ENCODE data around the gene MAST3. TPM values are rescaled to one million over a fixed set of nuclear protein-coding genes. Genes with fewer than 3 reads are reported as not detected.

MAST3 gene
- total RNA-seq, 1 experiment from 2014 or later = 4.1 TPM

DNA sequence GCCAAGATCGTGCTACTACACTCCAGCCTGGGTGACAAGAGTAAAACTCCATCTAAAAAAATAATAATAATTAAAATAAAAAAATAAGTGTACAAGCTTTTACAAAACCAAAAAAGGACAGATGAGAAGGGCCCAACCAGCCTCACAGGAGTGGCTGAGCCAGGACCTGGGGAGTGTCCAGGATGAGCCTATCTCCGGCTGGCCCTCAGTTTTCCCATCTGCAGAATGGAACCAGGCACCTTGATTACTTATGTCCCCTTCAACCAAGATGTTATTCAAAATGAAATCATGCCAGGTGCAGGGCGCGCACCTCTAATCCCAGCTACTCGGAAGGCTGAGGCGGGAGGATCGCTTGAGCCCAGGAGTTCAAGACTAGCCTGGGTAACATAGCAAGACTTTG lies 66.5 kb downstream of the MAST3 start:
- DNase-seq (ENCODE audit: unreplicated experiment) = no peak
- Mint-ChIP-seq H3K36me3 (ENCODE audit: insufficient read depth, unreplicated experiment) (peaks cover 77% of the 10 kb centered on the region), H3K4me3 (ENCODE audit: unreplicated experiment) (no peak overlapping the region), H3K4me1 (ENCODE audit: insufficient read depth, unreplicated experiment) (peaks cover 5% of the 10 kb centered on the region), H3K27ac (ENCODE audit: low read depth, unreplicated experiment) (no peak overlapping the region), H3K27me3 (ENCODE audit: insufficient read depth, unreplicated experiment) (no peaks in the 10 kb centered on the region), H3K9me3 (ENCODE audit: unreplicated experiment) (no peaks in the 10 kb centered on the region)
- ChIA-PET CTCF (interaction anchor here (0.6 to 1.5 kb wide), 6 partner anchors 10 to 165 kb away, joined by 3 to 6 read pairs (median 4); partner anchors contain the start of gene ARRDC2), POLR2A (interaction anchor here (1.4 to 1.6 kb wide), 2 partner anchors 10 to 28 kb away, joined by 3 to 8 read pairs; partner anchors contain the start of gene MPV17L2)
- TF ChIP-seq, protein P1, sequence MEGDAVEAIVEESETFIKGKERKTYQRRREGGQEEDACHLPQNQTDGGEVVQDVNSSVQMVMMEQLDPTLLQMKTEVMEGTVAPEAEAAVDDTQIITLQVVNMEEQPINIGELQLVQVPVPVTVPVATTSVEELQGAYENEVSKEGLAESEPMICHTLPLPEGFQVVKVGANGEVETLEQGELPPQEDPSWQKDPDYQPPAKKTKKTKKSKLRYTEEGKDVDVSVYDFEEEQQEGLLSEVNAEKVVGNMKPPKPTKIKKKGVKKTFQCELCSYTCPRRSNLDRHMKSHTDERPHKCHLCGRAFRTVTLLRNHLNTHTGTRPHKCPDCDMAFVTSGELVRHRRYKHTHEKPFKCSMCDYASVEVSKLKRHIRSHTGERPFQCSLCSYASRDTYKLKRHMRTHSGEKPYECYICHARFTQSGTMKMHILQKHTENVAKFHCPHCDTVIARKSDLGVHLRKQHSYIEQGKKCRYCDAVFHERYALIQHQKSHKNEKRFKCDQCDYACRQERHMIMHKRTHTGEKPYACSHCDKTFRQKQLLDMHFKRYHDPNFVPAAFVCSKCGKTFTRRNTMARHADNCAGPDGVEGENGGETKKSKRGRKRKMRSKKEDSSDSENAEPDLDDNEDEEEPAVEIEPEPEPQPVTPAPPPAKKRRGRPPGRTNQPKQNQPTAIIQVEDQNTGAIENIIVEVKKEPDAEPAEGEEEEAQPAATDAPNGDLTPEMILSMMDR (IDR thresholded peaks at IDR 0.05; ENCODE audit: unreplicated experiment) = no peak
- intact Hi-C loops (cut with micrococcal nuclease) = no loop called here
- BruUV-seq (replicated peaks) = no TSS peak

DNA sequence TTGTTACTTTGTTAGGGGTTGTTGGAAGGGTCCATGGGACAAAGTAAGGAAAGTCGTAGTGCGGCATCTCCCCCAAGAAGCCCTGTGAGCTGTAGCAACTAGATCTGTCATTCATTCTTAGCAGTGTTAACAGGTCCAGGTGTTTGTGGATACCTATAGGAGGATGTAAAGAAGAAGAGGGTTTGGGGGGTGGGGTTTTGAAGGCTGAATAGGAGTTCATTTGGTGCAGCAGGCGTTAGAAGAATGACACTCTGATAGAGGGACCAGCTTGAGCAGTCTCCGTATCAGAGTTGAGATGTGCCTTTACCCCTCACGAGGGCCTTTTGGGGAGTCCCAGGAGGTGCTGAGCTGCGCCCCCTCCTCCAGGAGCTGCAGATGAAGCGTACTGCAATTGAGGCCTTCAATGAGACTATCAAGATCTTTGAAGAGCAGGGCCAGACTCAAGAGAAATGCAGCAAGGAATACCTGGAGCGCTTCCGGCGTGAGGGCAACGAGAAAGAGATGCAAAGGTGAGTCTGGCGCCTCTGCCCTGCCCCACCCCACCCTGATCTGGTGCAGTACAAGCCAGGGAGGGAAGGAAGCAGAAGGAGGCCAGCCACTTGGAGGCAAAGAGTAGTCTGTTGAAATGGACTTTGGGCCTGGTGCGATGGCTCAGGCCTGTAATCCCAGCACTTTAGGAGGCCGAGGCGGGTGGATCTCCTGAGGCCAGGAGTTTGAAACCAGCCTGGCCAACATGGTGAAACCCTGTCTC lies 68.4 kb downstream of the MAST3 start:
- intact Hi-C loops (cut with micrococcal nuclease) = no loop called here
- no peaks in the 10 kb centered on the region for H3K4me1 Mint-ChIP-seq (ENCODE audit: insufficient read depth, unreplicated experiment)
- no peak overlapping the region for H3K4me3 Mint-ChIP-seq (ENCODE audit: unreplicated experiment)
- no peaks in the 10 kb centered on the region for H3K27me3 Mint-ChIP-seq (ENCODE audit: insufficient read depth, unreplicated experiment)
- no peak for DNase-seq (ENCODE audit: unreplicated experiment)
- CTCF ChIA-PET = interaction anchor here (0.6 to 2.5 kb wide), 3 partner anchors 53 to 200 kb away, joined by 4 to 9 read pairs (median 6); no protein-coding TSS in a partner anchor
- H3K9me3 Mint-ChIP-seq (ENCODE audit: unreplicated experiment) = no peaks in the 10 kb centered on the region
- no TSS peak for BruUV-seq (replicated peaks)
- no peak overlapping the region for H3K27ac Mint-ChIP-seq (ENCODE audit: low read depth, unreplicated experiment)
- TF ChIP-seq, protein P1 (IDR thresholded peaks at IDR 0.05; ENCODE audit: unreplicated experiment) = no peak
- H3K36me3 Mint-ChIP-seq (ENCODE audit: insufficient read depth, unreplicated experiment) = peaks cover 87% of the 10 kb centered on the region
- POLR2A ChIA-PET = no interaction called here

DNA sequence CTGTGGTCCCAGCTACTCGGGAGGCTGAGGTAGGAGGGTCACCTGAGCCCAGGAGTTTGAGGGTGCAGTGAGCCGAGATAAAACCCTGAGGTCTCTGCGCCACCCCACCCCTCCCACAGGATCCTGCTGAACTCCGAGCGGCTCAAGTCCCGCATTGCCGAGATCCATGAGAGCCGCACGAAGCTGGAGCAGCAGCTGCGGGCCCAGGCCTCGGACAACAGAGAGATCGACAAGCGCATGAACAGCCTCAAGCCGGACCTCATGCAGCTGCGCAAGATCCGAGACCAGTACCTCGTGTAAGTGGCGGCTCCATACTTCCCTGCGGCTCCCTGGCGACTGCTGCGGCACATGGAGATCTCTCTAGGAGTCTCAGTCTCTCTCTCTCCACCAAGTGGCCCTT lies 69.4 kb downstream of the MAST3 start:
- TF ChIP-seq, protein P1 (IDR thresholded peaks at IDR 0.05; ENCODE audit: unreplicated experiment) = no peak
- intact Hi-C loops (cut with micrococcal nuclease) = no loop called here
- ChIA-PET CTCF (interaction anchor here (0.6 to 2.5 kb wide), 10 partner anchors 9 to 199 kb away, joined by 3 to 9 read pairs (median 4); no protein-coding TSS in a partner anchor), POLR2A (interaction anchor here (0.5 to 0.9 kb wide), 2 partner anchors 26 to 1140 kb away, joined by 3 read pairs; partner anchors contain the start of gene MPV17L2)
- H3K9me3 Mint-ChIP-seq (ENCODE audit: unreplicated experiment) = no peaks in the 10 kb centered on the region
- peaks cover 92% of the 10 kb centered on the region for H3K36me3 Mint-ChIP-seq (ENCODE audit: insufficient read depth, unreplicated experiment)
- BruUV-seq (replicated peaks) = no TSS peak
- no peak for DNase-seq (ENCODE audit: unreplicated experiment)
- H3K4me3 Mint-ChIP-seq (ENCODE audit: unreplicated experiment) = no peak overlapping the region
- H3K4me1 Mint-ChIP-seq (ENCODE audit: insufficient read depth, unreplicated experiment) = no peaks in the 10 kb centered on the region
- H3K27me3 Mint-ChIP-seq (ENCODE audit: insufficient read depth, unreplicated experiment) = no peaks in the 10 kb centered on the region
- no peak overlapping the region for H3K27ac Mint-ChIP-seq (ENCODE audit: low read depth, unreplicated experiment)

- BruUV-seq (replicated peaks) = no TSS peak
- ChIA-PET POLR2A (interaction anchor here (0.5 to 1.9 kb wide), 4 partner anchors 10 to 83 kb away, joined by 3 to 7 read pairs (median 4); partner anchors contain the start of genes PIK3R2 and RAB3A), CTCF (interaction anchor here (0.6 to 1.9 kb wide), 14 partner anchors 8 to 1901 kb away, joined by 3 to 6 read pairs (median 4); no protein-coding TSS in a partner anchor)
- Mint-ChIP-seq H3K27ac (ENCODE audit: low read depth, unreplicated experiment) (no peak overlapping the region), H3K36me3 (ENCODE audit: insufficient read depth, unreplicated experiment) (peaks cover 84% of the 10 kb centered on the region), H3K4me3 (ENCODE audit: unreplicated experiment) (no peak overlapping the region), H3K27me3 (ENCODE audit: insufficient read depth, unreplicated experiment) (no peaks in the 10 kb centered on the region), H3K9me3 (ENCODE audit: unreplicated experiment) (no peaks in the 10 kb centered on the region), H3K4me1 (ENCODE audit: insufficient read depth, unreplicated experiment) (peaks cover under 1% of the 10 kb centered on the region)
- DNase-seq (ENCODE audit: unreplicated experiment) = peak; percentile 51
- intact Hi-C loops (cut with micrococcal nuclease) = loop anchor here (1.0 kb wide), 1 partner anchor 55 kb away; no protein-coding TSS in a partner anchor
- TF ChIP-seq, protein P1 (IDR thresholded peaks at IDR 0.05; ENCODE audit: unreplicated experiment) = peak; percentile 76
Measured at GRCh38 chr19:18167975-18168645, 70.5 kb downstream of the MAST3 start.

Measured in MCF 10A (cell line).